Liver (tissue), 9 donors: ENCODE data around the gene CYTL1. TPM values are rescaled to one million over a fixed set of nuclear protein-coding genes. Genes with fewer than 3 reads are reported as not detected.

Experiments used
- DNase-seq: peaks from one replicate; pipeline ENCODE4 v3.0.0-alpha.2; 2017; ENCODE audit warnings: low spot score
- H3K27ac ChIP-seq, 2 donors: one replicate each; pipeline ENCODE4 v1.7.0; 2013; ENCODE audit warnings: inconsistent platforms in 2 of 2, low read length in 2 of 2, control low read depth in 1 of 2, low read depth in 1 of 2, mild to moderate bottlenecking in 1 of 2
- H3K27me3 ChIP-seq, 4 donors: one replicate each; pipeline versions ENCODE4 v1.6.1 to v1.7.0; 2013; ENCODE audit warnings: low read length in 3 of 4, inconsistent platforms in 1 of 4, mild to moderate bottlenecking in 1 of 4, moderate library complexity in 1 of 4; ENCODE audit not compliant: control insufficient read depth in 4 of 4, insufficient read depth in 4 of 4
- H3K36me3 ChIP-seq, 4 donors: one replicate each; pipeline versions ENCODE4 v1.6.1 to v1.7.0; 2013; ENCODE audit warnings: low read length in 3 of 4, mild to moderate bottlenecking in 3 of 4, low read depth in 1 of 4, moderate library complexity in 1 of 4; ENCODE audit not compliant: control insufficient read depth in 4 of 4, insufficient read depth in 3 of 4
- H3K4me1 ChIP-seq, 4 donors: one replicate each; pipeline versions ENCODE4 v1.6.1 to v1.7.0; 2013; ENCODE audit warnings: low read length in 3 of 4, mild to moderate bottlenecking in 3 of 4, moderate library complexity in 1 of 4; ENCODE audit not compliant: control insufficient read depth in 4 of 4, insufficient read depth in 4 of 4
- H3K4me3 ChIP-seq, 3 donors: one replicate each; pipeline versions ENCODE4 v1.6.1 to v1.7.0; 2013; ENCODE audit warnings: low read length in 3 of 3, control low read depth in 1 of 3, low read depth in 1 of 3, mild to moderate bottlenecking in 1 of 3
- H3K9ac ChIP-seq, 2 donors: one replicate each; pipeline ENCODE4 v1.7.0; 2013; ENCODE audit warnings: low read length in 2 of 2, mild to moderate bottlenecking in 2 of 2, moderate library complexity in 2 of 2, control low read depth in 1 of 2, low read depth in 1 of 2
- H3K9me3 ChIP-seq, 4 donors: one replicate each; pipeline versions ENCODE4 v1.6.1 to v1.7.0; 2013; ENCODE audit warnings: low read length in 3 of 4; ENCODE audit not compliant: control insufficient read depth in 4 of 4
- CTCF ChIP-seq: fragments of 150-350 bp; IDR thresholded peaks from 2 replicates; pipeline ENCODE4 v1.5.1; 2017; ENCODE audit warnings: improper control_type of control experiment, low read depth, low read length; ENCODE audit not compliant: missing input control
- EGR1 ChIP-seq, 2 donors: IDR thresholded peaks; 2 replicates each; pipeline ENCODE4 v1.6.1; 2016 to 2018; ENCODE audit warnings: antibody characterized with exemption in 2 of 2, low read depth in 2 of 2
- FOXA1 ChIP-seq: IDR thresholded peaks from 2 replicates; pipeline ENCODE4 v1.6.1; 2016; ENCODE audit warnings: antibody characterized with exemption
- FOXA2 ChIP-seq: IDR thresholded peaks from 2 replicates; pipeline ENCODE4 v1.6.1; 2016; ENCODE audit warnings: antibody characterized with exemption
- GABPA ChIP-seq, 2 donors: IDR thresholded peaks in 1 of 2; conservative IDR thresholded peaks in 1 of 2; 2 replicates each; pipeline ENCODE4 v1.6.1; 2016; ENCODE audit warnings: antibody characterized with exemption in 2 of 2, mild to moderate bottlenecking in 1 of 2, moderate library complexity in 1 of 2
- HNF4A ChIP-seq, 2 donors: conservative IDR thresholded peaks; 2 replicates each; pipeline ENCODE4 v1.6.1; 2016; ENCODE audit warnings: antibody characterized with exemption in 2 of 2, mild to moderate bottlenecking in 2 of 2
- HNF4G ChIP-seq: IDR thresholded peaks from 2 replicates; pipeline ENCODE4 v1.6.1; 2016; ENCODE audit warnings: antibody characterized with exemption
- JUND ChIP-seq, 2 donors: IDR thresholded peaks; 2 replicates each; pipeline ENCODE4 v1.6.1; 2016; ENCODE audit warnings: antibody characterized with exemption in 2 of 2
- RAD21 ChIP-seq, 2 donors: IDR thresholded peaks; 2 replicates each; pipeline ENCODE4 v1.6.1; 2016; ENCODE audit warnings: antibody characterized with exemption in 2 of 2, mild to moderate bottlenecking in 2 of 2
- RXRA ChIP-seq, 2 donors: IDR thresholded peaks; 2 replicates each; pipeline ENCODE4 v1.6.1; 2017 to 2018; ENCODE audit warnings: antibody characterized with exemption in 2 of 2, mild to moderate bottlenecking in 1 of 2
- SP1 ChIP-seq: IDR thresholded peaks from 2 replicates; pipeline ENCODE4 v1.6.1; 2018; ENCODE audit warnings: antibody characterized with exemption, mild to moderate bottlenecking
- YY1 ChIP-seq: IDR thresholded peaks from 2 replicates; pipeline ENCODE4 v1.6.1; 2016; ENCODE audit warnings: antibody characterized with exemption, mild to moderate bottlenecking
- WGBS: extraction: QIAGEN DNeasy Blood & Tissue Kit; methylation state at CpG from one replicate; pipeline ENCODE4 v1.1.7; 2013; 5-methylcytosine and 5-hydroxymethylcytosine counted together
- polyA plus RNA-seq, 2 donors: library from polyadenylated mRNA; stranded (reverse) in 1 of 2; unstranded in 1 of 2; fragments of 200-250 nt in 1 of 2; fragments of >200 nt in 1 of 2; fragmentation: Nextera tagmentation in 1 of 2; extraction: Ambion mirVana in 1 of 2; gene quantifications; one replicate each; pipeline versions ENCODE4 v1.2.1 to v1.2.3, GENCODE V29; 2013 to 2015
- total RNA-seq, 2 donors: library from RNA; depleted of rRNA; stranded (reverse); fragments of >200 nt; gene quantifications; one replicate each; pipeline ENCODE4 v1.2.3, GENCODE V29; 2014
- TF ChIP-seq, protein P1 (sequence below): IDR thresholded peaks from 2 replicates; pipeline ENCODE4 v1.6.1; 2016; ENCODE audit warnings: antibody characterized with exemption, mild to moderate bottlenecking
- TF ChIP-seq, protein P2 (sequence below): IDR thresholded peaks from 2 replicates; pipeline ENCODE4 v1.6.1; 2016; ENCODE audit warnings: antibody characterized with exemption
- TF ChIP-seq, protein P3 (sequence below): IDR thresholded peaks from 2 replicates; pipeline ENCODE4 v1.6.1; 2016; ENCODE audit warnings: antibody characterized with exemption
- donor health status: healthy.
- donor health status: healthy.
- donor health status: healthy.
- donor health status: healthy.
- donor health status: healthy.

The CYTL1 gene
- total and polyA plus RNA-seq, 4 donors = 0.13 to 4.6 TPM; not detected in 2

GRCh38 chr4:4992833-4993232 lies 26.4 kb downstream of the CYTL1 start:
- WGBS = 89% methylated on average over 5 of the region's 5 CpGs
- no peaks in the 10 kb centered on the region for H3K9me3 ChIP-seq
- no peak overlapping the region for H3K9ac ChIP-seq
- no peak overlapping the region for H3K4me3 ChIP-seq
- DNase-seq = no peak
- no peaks in the 10 kb centered on the region for H3K36me3 ChIP-seq
- TF ChIP-seq YY1 = no peak
- no peak for TF ChIP-seq HNF4A (conservative IDR thresholded peaks at IDR 0.05)
- TF ChIP-seq, protein P1, sequence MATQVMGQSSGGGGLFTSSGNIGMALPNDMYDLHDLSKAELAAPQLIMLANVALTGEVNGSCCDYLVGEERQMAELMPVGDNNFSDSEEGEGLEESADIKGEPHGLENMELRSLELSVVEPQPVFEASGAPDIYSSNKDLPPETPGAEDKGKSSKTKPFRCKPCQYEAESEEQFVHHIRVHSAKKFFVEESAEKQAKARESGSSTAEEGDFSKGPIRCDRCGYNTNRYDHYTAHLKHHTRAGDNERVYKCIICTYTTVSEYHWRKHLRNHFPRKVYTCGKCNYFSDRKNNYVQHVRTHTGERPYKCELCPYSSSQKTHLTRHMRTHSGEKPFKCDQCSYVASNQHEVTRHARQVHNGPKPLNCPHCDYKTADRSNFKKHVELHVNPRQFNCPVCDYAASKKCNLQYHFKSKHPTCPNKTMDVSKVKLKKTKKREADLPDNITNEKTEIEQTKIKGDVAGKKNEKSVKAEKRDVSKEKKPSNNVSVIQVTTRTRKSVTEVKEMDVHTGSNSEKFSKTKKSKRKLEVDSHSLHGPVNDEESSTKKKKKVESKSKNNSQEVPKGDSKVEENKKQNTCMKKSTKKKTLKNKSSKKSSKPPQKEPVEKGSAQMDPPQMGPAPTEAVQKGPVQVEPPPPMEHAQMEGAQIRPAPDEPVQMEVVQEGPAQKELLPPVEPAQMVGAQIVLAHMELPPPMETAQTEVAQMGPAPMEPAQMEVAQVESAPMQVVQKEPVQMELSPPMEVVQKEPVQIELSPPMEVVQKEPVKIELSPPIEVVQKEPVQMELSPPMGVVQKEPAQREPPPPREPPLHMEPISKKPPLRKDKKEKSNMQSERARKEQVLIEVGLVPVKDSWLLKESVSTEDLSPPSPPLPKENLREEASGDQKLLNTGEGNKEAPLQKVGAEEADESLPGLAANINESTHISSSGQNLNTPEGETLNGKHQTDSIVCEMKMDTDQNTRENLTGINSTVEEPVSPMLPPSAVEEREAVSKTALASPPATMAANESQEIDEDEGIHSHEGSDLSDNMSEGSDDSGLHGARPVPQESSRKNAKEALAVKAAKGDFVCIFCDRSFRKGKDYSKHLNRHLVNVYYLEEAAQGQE = no peak
- TF ChIP-seq, protein P2, sequence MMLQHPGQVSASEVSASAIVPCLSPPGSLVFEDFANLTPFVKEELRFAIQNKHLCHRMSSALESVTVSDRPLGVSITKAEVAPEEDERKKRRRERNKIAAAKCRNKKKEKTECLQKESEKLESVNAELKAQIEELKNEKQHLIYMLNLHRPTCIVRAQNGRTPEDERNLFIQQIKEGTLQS = no peak
- TF ChIP-seq FOXA1 = no peak
- no peak for TF ChIP-seq GABPA (IDR thresholded peaks at IDR 0.05 in 1 of 2, conservative IDR thresholded peaks at IDR 0.05 in 1 of 2)
- TF ChIP-seq RAD21 (IDR thresholded peaks at IDR 0.05) = no peak
- TF ChIP-seq CTCF = no peak
- TF ChIP-seq JUND (IDR thresholded peaks at IDR 0.05) = no peak
- TF ChIP-seq HNF4G = no peak
- TF ChIP-seq SP1 = no peak
- TF ChIP-seq FOXA2 = no peak
- TF ChIP-seq EGR1 (IDR thresholded peaks at IDR 0.05; ENCODE audit: low read depth in 2 of 2) = no peak
- H3K27ac ChIP-seq = no peak overlapping the region
- H3K27me3 ChIP-seq = peaks cover 0 to 3% (median 0%) of the 10 kb centered on the region in 4 donors
- no peaks in the 10 kb centered on the region for H3K4me1 ChIP-seq

GRCh38 chr4:4991541-4992099 lies 27.6 kb downstream of the CYTL1 start:
- TF ChIP-seq YY1 = no peak
- TF ChIP-seq JUND (IDR thresholded peaks at IDR 0.05) = no peak
- TF ChIP-seq HNF4G = no peak
- TF ChIP-seq, protein P3, sequence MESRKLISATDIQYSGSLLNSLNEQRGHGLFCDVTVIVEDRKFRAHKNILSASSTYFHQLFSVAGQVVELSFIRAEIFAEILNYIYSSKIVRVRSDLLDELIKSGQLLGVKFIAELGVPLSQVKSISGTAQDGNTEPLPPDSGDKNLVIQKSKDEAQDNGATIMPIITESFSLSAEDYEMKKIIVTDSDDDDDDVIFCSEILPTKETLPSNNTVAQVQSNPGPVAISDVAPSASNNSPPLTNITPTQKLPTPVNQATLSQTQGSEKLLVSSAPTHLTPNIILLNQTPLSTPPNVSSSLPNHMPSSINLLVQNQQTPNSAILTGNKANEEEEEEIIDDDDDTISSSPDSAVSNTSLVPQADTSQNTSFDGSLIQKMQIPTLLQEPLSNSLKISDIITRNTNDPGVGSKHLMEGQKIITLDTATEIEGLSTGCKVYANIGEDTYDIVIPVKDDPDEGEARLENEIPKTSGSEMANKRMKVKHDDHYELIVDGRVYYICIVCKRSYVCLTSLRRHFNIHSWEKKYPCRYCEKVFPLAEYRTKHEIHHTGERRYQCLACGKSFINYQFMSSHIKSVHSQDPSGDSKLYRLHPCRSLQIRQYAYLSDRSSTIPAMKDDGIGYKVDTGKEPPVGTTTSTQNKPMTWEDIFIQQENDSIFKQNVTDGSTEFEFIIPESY = no peak
- no peak for TF ChIP-seq RXRA (IDR thresholded peaks at IDR 0.05)
- TF ChIP-seq FOXA1 = no peak
- TF ChIP-seq SP1 = no peak
- H3K27ac ChIP-seq = no peak overlapping the region
- H3K9ac ChIP-seq = no peak overlapping the region
- 86% methylated on average over 14 of the region's 14 CpGs for WGBS
- no peaks in the 10 kb centered on the region for H3K4me1 ChIP-seq
- no peaks in the 10 kb centered on the region for H3K9me3 ChIP-seq
- no peak overlapping the region for H3K4me3 ChIP-seq
- no peak for DNase-seq
- peaks cover 0 to 3% (median 0%) of the 10 kb centered on the region in 4 donors for H3K27me3 ChIP-seq
- H3K36me3 ChIP-seq = no peaks in the 10 kb centered on the region
